GM15510 (cell line): ENCODE measurements around the gene CTXN1.

Source experiments
- POLR2A ChIP-seq: IDR thresholded peaks from 3 replicates; pipeline ENCODE4 v1.6.1; 2011; ENCODE audit warnings: borderline replicate concordance; ENCODE audit not compliant: insufficient read length; ENCODE audit errors: extremely low read depth

The CTXN1 gene

GRCh38 chr19:7913652-7914051, 12.3 kb downstream of the CTXN1 start:
- TF ChIP-seq POLR2A = no peak

- no peak for TF ChIP-seq POLR2A
Observed at GRCh38 chr19:7912697-7913564, 13.0 kb downstream of the CTXN1 start.

- TF ChIP-seq POLR2A = no peak
Observed at GRCh38 chr19:7912144-7912696, 13.7 kb downstream of the CTXN1 start.

GRCh38 chr19:7911508-7912143, 14.3 kb downstream of the CTXN1 start:
- no peak for TF ChIP-seq POLR2A

- peak; percentile 13 for TF ChIP-seq POLR2A
Observed at GRCh38 chr19:7910321-7911161, 15.4 kb downstream of the CTXN1 start.

- no peak for TF ChIP-seq POLR2A
Observed at GRCh38 chr19:7909471-7910067, 16.4 kb downstream of the CTXN1 start.

GRCh38 chr19:7908742-7909461, 17.0 kb downstream of the CTXN1 start:
- TF ChIP-seq POLR2A = no peak

GRCh38 chr19:7908078-7908699, 17.7 kb downstream of the CTXN1 start:
- no peak for TF ChIP-seq POLR2A

- TF ChIP-seq POLR2A = no peak
Observed at GRCh38 chr19:7907544-7907943, 18.4 kb downstream of the CTXN1 start.

- TF ChIP-seq POLR2A = no peak
Observed at GRCh38 chr19:7907122-7907521, 18.8 kb downstream of the CTXN1 start.

- no peak for TF ChIP-seq POLR2A
Observed at GRCh38 chr19:7905859-7906258, 20.1 kb downstream of the CTXN1 start.

- TF ChIP-seq POLR2A = no peak
Observed at GRCh38 chr19:7905268-7905667, 20.7 kb downstream of the CTXN1 start.
